NCI-H510A treated with DMSO at 0.1 percent for 48 hours (cell line): Measurements from ENCODE around the gene OSBP2.

ENCODE experiments used
- DNase-seq: peaks from one replicate; lab custom pipeline; 2025; lab: John Stamatoyannopoulos, UW

OSBP2 gene

DNA sequence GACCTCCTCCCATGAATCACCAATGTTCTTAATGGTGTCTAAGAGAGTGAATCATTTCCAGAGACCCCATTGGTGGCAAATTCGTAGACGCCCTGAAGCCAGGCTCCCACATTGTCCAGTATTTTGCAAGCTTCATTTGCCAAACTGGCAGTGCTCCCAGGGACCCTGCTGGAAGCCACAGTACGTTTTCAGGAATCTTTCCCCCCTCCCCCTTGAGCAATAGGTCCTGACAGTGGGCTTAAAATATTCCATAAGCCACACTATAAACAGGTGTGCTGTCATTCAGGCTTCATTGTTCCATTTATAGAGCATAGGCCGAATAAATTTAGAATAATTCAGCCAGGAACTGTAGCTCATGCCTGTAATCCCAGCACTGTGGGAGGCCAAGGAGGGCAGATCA, 148.6 kb downstream of the OSBP2 start:
- DNase-seq: no peak

DNA sequence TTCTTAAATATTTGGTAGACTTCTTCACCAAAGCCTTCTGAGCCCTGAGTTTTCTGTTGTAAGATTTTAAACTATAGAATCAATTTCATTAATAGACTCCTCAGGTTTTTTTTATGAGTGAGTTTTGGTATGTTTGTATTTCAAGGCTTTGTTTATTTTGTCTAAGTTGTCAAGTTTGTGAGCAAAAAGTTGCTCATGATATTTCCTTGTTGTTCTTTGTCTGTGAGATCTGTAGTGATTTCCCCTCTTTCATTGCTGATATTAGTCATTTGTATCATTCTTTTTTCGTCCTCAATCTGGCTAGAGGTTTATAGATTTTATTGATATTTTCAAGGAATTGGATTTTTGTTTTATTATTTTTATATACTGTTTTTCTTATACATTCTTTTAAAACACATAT, 152.9 kb downstream of the OSBP2 start:
- DNase-seq: no peak

DNA sequence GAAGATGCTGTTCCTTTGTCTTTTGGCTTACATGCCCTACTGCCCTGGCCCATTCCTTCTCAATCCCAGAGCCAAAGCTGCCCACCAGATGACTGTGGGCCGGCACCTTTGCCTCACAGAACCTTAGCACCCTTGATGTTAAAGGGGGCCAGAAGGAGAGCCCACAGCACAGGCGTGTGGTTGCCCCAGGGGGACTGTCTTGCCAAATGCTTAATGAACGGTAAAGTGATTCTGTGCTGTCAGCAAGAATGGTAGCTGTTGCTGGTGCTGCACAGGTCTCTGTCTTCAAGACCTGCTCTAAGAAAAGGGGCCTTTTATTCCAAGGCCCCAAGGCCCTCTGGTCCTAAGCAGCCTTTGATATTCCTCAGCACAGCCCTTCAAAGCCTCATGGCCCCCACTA, 160.6 kb downstream of the OSBP2 start:
- DNase-seq: no peak

DNA sequence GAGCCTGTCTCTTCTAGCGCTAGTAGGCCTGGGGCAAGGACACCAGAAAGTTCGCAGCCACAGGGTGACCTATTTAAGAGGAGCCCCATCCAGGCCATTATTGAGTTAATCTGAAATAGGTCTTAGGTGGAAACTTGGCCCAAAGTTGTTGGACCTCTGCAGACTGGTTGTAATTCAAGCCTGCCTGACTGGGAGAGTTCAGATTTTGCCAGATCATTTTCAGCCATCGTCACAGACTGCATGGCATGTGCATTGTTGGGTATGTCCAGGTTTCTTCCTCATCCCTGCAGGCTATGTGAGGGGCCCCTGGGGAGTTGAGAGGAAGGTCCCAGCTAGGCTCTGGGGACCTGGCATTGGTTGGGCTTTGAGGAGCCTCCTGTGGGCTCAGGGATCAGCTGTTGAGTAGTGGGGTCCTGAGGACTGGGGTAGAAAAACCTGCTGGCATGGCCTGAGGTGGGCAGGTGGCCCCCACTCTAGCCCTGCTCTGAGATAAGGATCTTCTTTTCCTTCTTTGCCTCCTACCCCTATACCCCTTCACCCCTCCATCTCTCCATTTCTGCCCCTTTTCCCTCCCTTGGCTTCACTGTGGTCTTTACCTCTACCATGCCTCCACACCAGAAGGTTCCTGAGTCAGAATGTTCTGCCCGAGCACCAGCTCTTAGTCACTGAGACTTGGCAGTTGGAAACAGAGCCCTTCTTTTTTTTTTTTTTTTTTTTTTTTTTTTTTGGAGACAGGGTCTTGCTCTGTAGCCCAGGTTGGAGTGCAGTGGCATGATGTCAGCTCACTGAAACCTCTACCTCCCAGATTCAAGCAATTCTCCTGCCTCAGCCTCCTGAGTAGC, 161.2 kb downstream of the OSBP2 start:
- no peak for DNase-seq

DNA sequence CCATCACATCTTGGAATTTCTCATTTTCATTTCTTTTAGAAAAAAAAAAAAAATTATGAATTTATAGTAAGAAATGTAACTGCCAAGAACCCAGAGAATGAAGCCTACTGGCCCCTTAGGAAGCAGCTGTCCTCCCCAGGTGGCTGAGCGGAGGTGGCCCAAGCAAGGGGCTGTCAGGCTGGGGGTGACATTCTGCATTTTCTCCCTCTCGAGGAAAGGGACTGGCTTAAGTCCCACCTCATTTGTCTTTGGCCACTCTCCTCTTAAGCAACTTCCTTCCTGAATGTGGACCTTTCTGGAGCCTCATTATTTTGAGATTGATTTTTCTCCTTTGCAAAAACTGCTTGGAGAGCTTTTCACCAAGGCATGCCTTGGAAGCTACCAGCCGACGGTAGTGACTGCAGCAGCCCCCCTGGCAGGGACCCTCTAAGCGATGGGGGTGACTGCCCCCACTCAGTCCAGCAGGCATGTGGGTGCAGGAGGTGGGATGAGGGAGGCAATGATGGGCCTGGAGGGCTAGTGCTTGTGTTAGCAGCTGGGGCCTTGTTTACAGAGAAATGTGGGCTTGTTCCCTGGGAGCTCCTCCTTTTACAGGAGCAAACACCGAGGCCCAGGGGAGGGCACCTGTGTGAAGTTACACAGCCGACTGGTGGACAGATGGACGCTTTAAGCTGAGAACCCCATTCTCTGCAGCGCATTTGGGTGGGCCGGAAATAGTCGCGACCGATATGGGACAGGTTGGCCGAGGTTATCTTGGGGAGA, 162.2 kb downstream of the OSBP2 start:
- no peak for DNase-seq

DNA sequence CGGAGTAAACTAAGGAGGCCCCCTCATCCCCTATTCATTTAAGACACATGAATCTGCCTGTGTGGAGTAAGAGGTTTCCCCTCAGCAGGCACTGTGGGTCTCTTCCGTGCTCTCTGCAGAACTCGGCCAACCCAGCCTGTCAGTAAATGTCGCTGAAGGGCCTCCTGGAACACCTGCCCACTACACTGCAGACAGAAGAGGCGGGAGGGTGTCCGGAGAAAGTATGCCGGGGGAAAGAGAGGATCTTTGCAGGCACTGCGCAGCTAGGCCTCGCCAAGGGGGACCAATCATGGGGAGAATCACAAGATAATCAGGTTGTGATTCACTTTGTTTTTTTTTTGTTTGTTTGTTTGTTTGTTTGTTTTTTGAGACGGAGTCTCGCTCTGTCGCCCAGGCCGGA, 163.1 kb downstream of the OSBP2 start:
- peak; percentile 27 for DNase-seq

DNA sequence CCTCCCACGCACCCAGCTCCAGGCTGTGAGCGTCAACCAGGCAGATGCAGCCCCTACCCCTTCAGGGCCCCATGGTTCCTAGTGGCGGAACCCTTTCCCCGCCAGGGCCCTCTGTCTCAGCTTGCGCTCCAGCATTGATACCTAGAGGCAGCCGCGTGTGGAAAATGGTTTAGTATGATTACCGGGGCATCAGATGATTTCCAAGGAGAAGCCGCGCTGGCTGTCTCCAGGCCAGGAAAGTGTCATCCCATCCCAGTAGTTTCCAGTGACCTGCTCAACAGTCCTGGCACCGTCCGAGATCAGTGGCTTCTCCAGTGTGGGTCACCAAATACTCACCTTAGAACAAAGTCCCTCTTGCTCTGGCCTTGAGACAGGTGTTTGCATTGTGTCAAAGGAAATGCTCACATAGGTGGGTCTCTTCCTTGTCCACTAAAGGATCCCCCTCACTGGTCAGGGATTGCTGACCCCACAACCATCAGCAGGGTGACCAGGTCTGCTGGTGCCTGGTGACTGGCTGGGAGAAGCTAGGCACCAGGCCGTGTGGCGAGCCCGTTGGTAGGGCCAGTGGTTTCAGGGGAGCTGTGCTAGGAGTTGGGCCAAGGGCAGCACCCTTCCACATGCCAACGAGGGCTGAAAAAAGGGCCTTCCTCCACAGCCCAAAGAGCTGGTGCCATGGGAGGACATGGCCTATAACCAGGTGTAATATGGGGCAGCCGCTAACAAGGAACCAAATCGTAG, 164.5 kb downstream of the OSBP2 start:
- DNase-seq: no peak

DNA sequence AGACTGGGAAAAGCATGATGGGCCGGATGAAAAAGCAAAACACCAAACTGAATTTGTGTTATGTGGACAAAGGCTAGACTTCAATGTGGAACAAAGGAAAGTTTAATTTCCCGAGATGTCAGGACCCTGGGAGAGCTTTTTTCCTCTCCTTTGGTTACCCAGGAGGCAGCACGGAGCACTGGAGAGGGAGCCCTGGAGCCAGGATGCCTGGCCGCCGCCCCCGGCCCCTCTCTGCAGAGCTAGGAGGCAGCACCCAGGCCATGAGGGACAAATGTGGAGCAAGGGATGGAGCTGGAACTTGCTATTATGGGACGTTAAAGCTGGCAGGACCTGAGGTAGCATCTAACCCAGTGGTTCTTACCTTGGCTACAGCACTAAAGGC, 165.0 kb downstream of the OSBP2 start:
- DNase-seq: no peak

DNA sequence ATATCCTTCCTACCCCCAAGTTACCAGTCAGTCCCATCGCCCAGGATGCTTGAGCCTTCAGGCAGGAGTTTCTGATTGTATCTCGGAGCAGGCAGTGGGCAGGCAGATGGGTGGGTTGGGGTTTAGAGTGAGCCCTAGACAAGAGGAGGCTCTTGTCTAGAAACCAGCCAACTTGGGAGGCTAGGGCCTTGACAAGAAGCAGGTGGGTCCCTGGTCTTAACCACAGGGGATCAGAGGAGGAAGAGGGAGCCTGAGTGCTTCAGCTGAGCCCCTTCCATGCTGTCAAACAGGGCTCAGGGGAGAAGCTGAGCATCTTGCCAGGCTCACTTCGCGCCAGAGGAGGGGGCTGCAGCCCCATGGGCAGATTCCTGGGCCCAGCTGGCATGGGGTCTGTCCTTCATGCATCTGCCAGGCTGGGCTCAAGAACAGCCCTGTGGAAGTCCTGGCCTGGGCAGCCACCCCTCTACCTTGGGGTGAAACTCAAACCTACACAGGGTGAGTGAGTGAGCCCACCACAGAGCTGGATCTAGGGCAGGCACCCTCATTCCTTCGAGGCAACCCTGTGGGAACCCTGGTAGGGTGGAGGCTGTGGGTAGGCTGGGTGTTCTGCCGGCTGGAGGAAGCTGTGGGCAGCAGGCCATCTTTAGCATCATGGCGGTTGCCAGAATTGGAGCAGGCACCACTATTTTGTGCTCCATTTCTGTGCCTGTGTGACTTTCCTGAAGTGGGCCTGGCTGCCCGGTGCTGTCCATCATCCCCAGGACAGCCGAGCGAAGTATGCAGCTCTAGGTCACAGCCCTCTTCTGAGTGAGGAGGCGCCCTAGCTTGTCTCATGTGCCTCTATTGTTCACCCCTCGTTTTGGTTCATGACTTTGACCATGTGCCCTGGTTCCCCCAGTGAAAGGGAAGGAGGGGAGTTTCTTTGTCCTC, 165.8 kb downstream of the OSBP2 start:
- DNase-seq: no peak

DNA sequence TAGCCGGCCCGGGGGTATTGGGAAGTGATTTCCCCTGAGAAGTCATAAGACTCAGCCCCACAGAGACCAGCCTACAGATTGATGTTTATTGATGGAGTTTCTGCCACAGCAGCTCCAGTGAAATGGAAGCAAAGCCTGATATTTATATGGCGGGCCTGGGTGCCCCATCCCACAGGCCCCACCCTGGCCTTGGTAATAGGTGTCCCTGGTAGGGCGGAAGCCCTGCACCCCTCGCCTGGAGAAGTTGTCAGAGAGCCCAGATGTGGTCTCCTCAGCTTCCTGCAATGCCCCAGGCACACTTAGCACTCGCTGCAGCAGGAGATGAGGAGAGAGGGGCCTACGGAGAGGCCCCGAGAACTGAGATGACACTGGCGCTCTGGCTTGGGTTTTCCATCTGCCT, 166.5 kb downstream of the OSBP2 start:
- DNase-seq: no peak

DNA sequence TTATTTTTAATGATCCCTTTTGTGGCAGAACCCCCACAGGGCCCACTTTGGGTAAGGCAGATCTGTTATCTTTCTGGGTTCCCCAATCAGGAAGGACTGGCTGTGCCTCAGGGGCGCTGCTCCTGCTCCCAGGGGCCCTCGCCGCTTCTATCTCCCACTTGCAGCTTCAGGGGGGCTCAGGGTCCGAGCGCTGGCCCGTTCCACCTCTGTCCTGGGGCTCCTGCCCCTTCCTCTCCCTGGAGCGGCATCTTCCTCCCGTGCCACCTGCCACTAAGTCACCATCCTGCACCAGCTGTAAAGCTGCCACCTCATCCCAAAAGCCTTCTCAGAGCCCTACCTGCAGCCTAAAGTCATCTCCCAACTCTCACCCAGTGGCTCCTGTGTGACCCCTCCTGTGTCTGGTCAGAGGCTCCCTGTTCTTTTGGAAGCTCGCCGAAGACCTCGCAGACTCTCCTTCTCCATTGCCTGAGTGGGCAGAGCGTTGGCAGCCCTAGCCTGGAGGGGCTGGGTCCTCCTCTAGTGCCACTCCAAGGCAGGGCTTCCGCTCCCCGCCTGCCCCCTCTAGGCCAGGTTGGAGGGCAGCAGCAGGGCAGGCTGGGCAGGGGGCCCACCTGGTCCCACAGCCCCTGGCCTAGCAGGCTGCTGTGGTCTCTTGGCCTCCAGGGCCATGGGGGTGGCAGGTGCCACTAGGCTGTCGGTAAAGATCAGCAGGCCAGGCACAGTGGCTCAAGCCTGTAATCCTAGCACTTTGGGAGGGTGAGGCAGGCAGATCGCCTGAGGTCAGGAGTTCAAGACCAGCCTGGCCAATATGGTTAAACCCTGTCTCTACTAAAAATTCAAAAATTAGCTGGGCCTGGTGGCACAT, 167.2 kb downstream of the OSBP2 start:
- DNase-seq: no peak

DNA sequence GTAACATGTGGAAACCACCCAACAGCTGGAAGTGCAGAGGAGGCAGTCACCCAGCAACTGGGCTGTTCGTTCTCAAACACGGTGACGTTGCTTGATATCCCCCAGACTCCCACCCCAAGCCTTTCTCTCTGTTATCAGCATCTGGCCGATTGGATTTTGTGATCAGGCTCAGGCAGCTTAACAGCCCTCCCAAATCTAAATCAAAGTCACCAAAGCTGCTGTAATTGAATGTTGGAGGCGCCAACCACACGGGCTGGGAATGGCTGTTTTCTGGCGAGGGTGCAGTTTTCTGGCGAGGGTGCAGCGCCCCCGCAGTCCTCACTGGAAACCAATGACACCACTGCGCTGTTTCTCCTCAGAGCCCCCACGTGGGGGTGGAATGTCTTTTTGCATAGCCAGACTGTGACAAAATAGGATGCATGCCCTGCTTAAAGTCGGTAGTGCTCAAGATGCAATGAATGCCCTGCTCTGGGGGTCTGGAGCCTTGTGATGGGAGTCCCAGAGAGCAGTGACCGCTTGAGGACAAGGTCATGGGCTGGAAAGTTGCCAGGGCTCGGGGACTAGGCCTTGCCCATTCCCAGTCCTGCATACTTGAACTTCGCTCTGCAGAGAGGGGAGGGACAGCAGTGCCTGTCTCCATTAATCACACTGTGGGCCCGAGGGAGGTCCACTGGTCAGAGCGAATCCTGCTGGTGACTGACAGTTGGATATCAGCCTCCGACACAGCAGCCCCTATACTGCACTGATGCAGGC, 168.6 kb downstream of the OSBP2 start:
- no peak for DNase-seq

DNA sequence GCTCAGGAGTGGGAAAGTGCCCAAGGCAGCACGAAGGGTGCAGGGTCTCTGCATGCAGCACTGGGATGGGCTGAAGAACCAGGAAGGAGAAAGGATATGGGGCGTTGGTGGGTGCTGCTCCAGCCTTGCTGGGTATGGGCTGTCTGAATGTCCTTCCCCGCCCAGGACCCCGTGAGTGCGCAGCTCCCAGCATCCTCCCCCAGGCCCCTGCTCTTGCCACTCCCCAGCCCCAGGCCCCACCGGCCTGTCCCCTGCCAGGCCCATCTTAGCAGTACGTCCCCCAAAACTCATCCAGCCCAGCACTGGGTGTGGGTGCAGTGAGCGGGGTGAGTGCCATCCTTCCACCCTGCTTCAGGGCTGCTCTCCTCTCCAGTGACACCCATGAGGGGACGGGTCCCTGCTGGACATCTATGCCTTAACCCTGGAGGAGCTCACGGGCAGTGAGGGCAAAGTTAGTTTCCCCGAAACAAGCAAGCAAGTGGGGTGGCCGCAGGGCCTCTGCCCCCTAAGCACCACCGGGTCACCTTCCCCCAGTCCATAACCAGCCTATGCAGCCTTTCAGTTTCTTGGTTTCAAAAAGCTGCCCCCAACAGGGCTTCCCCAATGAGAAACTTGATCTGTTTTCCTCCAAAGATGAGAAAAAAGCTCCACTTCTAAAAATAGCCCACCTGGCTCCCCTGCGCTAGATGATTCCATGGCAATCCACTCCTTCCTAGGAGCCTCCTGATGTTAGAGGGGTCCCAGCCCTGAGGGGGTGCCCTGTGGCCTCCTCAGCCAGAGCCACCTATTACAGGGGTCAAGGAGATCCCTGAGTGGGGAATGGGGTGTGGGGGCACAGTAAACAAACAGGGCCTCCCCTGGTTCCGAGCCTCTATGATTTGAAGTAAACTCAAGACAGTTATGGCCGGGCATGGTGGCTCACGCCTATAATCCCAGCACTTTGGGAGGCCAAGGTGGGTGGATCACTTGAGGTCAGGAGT, 170.1 kb downstream of the OSBP2 start:
- no peak for DNase-seq

DNA sequence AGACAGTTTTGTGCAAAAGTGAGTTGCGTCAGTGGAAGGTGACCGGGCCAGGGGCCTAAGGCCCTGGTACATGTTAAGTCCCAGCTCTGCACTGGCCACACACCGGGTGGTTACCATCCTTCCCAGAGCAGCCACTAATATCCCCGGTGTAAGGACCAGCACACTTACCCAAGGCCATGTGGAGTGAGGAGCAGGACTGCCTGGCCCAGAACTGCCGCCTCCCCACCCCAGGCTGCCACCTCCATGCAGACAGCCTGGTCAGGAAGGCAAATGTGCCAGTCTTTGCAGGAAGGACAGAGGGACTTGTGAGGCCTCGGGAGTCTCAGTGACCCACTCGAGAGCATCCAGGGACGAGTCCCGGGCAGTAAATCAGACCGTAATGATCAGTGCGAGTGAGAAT, 171.0 kb downstream of the OSBP2 start:
- DNase-seq: no peak

DNA sequence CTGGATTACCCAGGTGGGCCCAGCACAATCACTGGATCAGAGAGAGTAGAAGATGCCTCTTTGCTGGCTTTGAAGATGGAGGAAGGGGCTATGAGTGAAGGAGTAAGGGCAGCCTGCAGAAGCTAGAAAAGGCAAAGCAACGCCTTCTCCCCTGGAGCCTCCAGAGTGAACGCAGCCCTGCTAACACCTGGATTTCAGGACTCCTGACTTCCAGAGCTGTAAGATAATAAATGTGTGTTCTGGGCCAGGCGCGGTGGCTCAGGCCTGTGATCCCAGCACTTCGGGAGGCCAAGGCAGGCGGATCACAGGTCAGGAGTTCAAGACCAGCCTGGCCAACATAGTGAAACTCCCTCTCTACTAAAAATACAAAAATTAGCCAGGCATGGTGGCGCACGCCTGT, 171.5 kb downstream of the OSBP2 start:
- DNase-seq: no peak

DNA sequence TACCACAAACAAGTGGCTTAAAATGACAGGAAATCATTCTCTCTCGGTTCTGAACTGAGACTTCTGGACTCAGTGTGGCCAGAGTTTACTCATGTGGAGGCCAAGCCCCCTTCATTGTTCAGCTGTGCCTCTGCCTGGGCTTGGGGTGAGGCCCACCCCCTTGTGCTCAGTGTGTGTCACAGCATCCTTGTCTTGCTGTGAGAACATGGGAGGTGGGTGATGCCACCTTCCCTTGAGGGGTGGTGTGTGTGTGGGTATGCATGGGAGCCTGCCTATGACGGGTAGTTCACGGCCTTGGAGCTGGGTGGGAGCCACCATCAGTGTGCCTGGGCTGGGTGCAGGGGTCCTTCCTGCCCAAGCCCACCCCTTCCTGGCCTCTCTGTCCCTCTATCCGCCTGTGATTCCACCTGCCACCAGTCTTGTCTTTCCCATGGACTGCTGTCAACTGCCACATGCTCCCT, 172.2 kb downstream of the OSBP2 start:
- no peak for DNase-seq

DNA sequence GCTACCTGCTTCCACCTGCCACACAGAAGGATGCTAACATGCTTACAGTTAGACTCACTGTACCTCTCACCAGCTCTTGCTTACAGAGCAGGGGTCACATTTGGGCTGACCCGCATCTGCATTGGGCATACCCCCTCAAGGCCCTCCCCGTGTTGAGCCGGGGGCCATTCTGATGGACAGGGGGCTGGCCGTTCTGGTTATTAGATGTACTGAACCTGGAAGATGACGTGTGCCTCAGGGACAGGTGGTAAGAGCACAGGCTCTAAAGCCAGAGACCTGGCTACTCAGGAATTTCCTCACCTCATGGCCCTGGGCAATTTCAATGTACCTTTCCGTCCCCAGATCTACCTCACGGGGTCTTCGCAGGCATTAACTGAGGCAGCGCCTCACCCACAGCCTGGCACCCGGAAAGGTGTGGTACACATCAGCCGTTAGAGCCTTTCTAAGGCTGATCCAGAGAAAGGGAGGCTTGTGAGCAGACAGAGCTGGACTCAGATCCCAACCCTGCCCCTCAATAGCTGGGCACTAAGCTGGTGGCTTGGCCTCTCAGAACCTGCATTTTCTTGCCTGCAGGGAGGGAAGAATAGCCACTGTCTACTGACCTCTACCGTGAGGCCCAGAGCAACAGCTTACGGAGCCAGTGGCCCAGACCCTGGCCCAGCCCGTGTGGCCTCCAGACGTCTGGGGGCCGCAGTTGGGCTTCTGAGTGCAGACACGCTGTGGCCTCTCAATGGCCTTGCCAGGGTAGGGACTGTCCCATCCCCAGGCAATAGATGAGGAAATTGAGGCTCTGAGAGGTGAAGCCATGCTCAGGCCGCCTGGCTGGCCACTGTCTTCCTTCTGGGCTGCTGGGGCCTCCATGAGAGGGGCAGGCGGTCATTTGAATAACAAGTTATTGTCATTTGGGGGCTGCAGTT, 173.3 kb downstream of the OSBP2 start:
- no peak for DNase-seq
